Right kidney (tissue), 1 donor: ENCODE results near the gene PRR35.
"Not testable (repeated sequence)": the region's sequence is repeated elsewhere in the genome, so short reads cannot be mapped to it uniquely, and the experiment has no call there.

Experiments used
- DNase-seq: peaks from one replicate; pipeline ENCODE4 v3.0.0-alpha.2; 2016

Gene PRR35

GRCh38 chr16:595094-595528, 34.9 kb downstream of the PRR35 start:
- no peak for DNase-seq

- no peak for DNase-seq
These were observed 35.9 kb downstream of the PRR35 start for GRCh38 chr16:595942-596735.

- DNase-seq: no peak
These were observed 36.5 kb downstream of the PRR35 start for GRCh38 chr16:596736-597060.

GRCh38 chr16:597655-598054, 37.5 kb downstream of the PRR35 start:
- not testable (repeated sequence) for DNase-seq

- no peak for DNase-seq
These were observed 38.9 kb downstream of the PRR35 start for GRCh38 chr16:598823-599739.

- no peak for DNase-seq
These were observed 40.6 kb downstream of the PRR35 start for GRCh38 chr16:600781-601180.

- no peak for DNase-seq
These were observed 43.7 kb downstream of the PRR35 start for GRCh38 chr16:603933-604332.

GRCh38 chr16:606656-607307, 46.6 kb downstream of the PRR35 start:
- DNase-seq: no peak

- no peak for DNase-seq
These were observed 47.8 kb downstream of the PRR35 start for GRCh38 chr16:608019-608418.

GRCh38 chr16:609316-609715, 49.1 kb downstream of the PRR35 start:
- no peak for DNase-seq

GRCh38 chr16:609984-610383, 49.8 kb downstream of the PRR35 start:
- no peak for DNase-seq

GRCh38 chr16:610513-611381, 50.6 kb downstream of the PRR35 start:
- no peak for DNase-seq

- no peak for DNase-seq
These were observed 54.9 kb downstream of the PRR35 start for GRCh38 chr16:615122-615521.
